ENCODE results near the gene AKAP10. TPM values are rescaled to one million over a fixed set of nuclear protein-coding genes. Genes with fewer than 3 reads are reported as not detected.
A peak's percentile ranks its signal among the peaks of the same experiment; 100 is the strongest.

Gene AKAP10
- total and polyA plus RNA-seq, 12 donors = 3.7 to 17.0 (median 13.8) TPM

DNA sequence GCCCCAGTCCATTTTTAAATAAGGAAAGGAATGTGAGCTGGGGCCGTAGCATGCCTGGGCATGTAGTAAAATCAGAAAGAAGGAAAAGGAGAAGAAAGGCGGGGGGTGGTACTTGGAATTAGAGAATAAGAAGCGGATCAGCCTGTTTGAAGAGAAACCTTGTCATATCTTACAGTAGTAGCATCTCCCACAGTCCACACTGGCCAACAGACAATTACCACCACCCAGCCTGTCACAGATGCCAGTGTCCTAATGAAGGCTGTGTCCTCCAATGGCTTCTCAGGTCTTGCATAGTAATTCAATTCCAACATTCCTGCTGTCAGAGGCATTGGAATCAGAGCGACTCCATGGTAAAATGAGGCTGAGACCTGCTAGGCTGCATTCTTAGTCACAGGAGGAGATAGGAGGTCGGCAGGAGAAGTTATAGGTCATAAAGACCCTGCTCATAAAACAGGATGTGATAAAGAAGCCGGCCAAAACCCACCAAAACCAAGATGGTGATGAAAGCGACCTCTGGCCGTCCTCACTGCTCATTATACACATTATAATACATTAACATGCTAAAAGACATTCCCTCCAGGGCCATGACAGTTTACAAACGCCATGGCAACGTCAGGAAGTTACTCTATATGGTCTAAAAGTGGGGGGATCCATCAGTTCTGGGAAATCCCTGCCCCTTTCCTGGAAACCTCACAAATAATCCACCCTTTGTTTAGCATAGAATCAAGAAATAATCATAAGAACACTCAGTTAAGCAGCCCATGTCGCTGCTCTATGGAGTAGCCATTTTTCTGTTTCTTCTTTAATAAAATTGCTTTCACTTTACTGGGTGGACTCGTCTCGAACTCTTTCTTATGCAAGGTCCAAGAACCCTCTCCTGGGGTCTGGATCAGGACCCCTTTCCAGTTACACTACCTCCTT is 9.6 kb upstream of the AKAP10 start:
- WGBS, 2 donors = 78 to 80% methylated on average over 13 of the region's 13 CpGs
- intact Hi-C loops (cut with DNase I) = loop anchor here in 1 of 10 donors (10.0 kb wide), 1 partner anchor 328 kb away; no protein-coding TSS in a partner anchor
- TF ChIP-seq, protein P1, sequence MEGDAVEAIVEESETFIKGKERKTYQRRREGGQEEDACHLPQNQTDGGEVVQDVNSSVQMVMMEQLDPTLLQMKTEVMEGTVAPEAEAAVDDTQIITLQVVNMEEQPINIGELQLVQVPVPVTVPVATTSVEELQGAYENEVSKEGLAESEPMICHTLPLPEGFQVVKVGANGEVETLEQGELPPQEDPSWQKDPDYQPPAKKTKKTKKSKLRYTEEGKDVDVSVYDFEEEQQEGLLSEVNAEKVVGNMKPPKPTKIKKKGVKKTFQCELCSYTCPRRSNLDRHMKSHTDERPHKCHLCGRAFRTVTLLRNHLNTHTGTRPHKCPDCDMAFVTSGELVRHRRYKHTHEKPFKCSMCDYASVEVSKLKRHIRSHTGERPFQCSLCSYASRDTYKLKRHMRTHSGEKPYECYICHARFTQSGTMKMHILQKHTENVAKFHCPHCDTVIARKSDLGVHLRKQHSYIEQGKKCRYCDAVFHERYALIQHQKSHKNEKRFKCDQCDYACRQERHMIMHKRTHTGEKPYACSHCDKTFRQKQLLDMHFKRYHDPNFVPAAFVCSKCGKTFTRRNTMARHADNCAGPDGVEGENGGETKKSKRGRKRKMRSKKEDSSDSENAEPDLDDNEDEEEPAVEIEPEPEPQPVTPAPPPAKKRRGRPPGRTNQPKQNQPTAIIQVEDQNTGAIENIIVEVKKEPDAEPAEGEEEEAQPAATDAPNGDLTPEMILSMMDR (IDR thresholded peaks at IDR 0.05) = no peak

DNA sequence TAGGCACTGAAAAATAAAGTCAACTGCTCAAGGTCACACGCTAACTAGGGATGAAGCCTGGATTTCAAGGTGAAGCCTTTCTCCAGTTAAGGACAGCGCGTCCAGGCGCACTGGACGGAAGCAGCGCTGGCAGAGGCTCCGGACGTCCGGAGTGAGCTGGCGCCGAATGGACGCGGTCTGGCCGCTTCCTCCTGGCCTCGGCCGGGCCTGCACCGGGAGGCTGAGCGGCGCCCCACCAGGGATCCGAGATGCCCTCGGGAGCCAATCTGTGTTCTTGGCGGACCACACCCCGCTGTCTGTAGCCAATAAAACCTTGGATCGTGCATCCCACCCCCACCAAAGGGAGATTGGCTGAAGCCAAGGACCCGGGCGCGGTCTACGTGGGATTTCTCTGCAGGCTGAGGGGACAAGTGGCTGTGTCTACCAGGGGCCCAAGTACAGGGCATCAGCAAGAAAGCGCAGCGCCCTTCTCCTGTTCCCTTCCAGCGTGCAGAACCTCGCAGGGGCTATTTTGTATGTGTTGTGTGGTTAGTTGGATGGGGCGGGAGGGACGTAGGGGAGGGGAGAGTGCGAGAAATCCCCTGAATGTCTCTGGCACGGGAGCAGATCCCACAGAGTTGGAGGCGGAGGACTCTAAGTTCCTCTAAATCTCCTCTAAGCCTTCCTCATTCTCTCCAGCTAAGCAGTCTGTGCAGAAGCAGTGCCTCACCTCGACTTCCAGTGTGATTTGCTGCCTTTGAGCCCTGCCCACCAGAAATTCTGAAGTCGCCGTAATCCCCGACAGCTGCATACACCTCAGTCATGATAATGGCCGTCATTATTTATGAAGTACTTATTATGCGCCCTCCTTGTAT is 2.5 kb upstream of the AKAP10 start:
- DNase-seq (peak; percentile 15 to 65), ATAC-seq (peak in 3 of 8 donors; percentile 29 to 46 (median 38))
- Histone ChIP-seq H3K36me3 (peaks cover 0 to 4% (median 0%) of the 10 kb centered on the region in 9 donors), H3K27ac (peak overlapping the region in 4 of 10 donors; percentile 7 to 95 (median 26)), H3K27me3 (no peaks in the 10 kb centered on the region), H3K4me3 (peak overlapping the region in 2 of 10 donors; percentile 18 to 27), H3K9me3 (no peaks in the 10 kb centered on the region), H3K4me1 (peaks cover 0 to 43% (median 29%) of the 10 kb centered on the region in 9 donors)
- intact Hi-C loops (cut with DNase I) = loop anchor here in 1 of 10 donors (10.0 kb wide), 1 partner anchor 335 kb away; no protein-coding TSS in a partner anchor
- TF ChIP-seq, protein P1 (IDR thresholded peaks at IDR 0.05) = no peak
- 59 to 70% methylated on average over 43 of the region's 43 CpGs for WGBS, 2 donors

More for the DNA sequence above, 9.6 kb upstream of the AKAP10 start:
- DNase-seq (no peak), ATAC-seq (no peak)
- no peaks in the 10 kb centered on the region for H3K9me3 ChIP-seq
- H3K27me3 ChIP-seq = peaks cover 0 to 3% (median 0%) of the 10 kb centered on the region in 7 donors
- no peak overlapping the region for H3K27ac ChIP-seq
- no peak overlapping the region for H3K4me3 ChIP-seq
- no peaks in the 10 kb centered on the region for H3K4me1 ChIP-seq
- H3K36me3 ChIP-seq = no peaks in the 10 kb centered on the region

DNA sequence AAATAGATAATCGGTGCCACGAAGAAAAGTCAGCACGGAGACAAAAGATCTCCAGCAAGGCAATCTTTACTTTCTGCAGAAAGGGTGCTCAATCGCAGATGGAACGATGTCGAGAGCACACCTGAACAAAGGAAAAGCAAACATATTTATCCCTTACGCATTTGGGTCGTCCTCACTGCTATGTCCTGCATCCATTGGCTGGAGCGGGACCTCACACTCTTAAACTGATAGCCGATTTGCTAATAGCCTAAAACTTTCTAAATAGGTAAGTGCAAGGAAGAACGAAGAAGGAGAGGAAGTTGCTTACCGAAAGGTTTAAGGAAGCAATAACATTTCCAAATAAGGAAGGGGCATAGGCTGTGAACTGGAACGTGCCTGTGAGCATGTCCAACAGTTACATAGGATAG is 1.2 kb upstream of the AKAP10 start:
- no peak for ATAC-seq
- H3K4me3 ChIP-seq = peak overlapping the region in 6 of 10 donors; percentile 69 to 95 (median 82)
- no peak for DNase-seq
- intact Hi-C loops (cut with DNase I) = no loop called here
- peak overlapping the region in 5 of 10 donors; percentile 92 to 98 (median 95) for H3K27ac ChIP-seq
- H3K4me1 ChIP-seq = peaks cover 0 to 49% (median 29%) of the 10 kb centered on the region in 9 donors
- H3K27me3 ChIP-seq = no peaks in the 10 kb centered on the region
- TF ChIP-seq, protein P1 (IDR thresholded peaks at IDR 0.05) = no peak
- H3K9me3 ChIP-seq = no peaks in the 10 kb centered on the region
- WGBS, 2 donors = 92 to 95% methylated on average over 13 of the region's 13 CpGs
- peaks cover 0 to 11% (median 0%) of the 10 kb centered on the region in 9 donors for H3K36me3 ChIP-seq
